Stimulated activated CD4-positive, alpha-beta T cell treated with anti-CD3 and anti-CD28 coated beads, Interleukin-2, amount 100 ng/mL, for 24 hours (primary cell): ENCODE measurements around the gene SWAP70.
"Not testable (repeated sequence)": the region's sequence is repeated elsewhere in the genome, so short reads cannot be mapped to it uniquely, and the experiment has no call there.

Experiments
- DNase-seq, 2 donors: peaks; one replicate each; pipeline ENCODE4 v3.0.0-alpha.2; 2020

SWAP70 gene

GRCh38 chr11:9693801-9694553 is 30.1 kb downstream of the SWAP70 start:
- DNase-seq, result no peak

- not testable (repeated sequence) for DNase-seq
Observed at GRCh38 chr11:9695228-9695627, 31.4 kb downstream of the SWAP70 start.

- no peak for DNase-seq
Observed at GRCh38 chr11:9697766-9698165, 33.9 kb downstream of the SWAP70 start.

GRCh38 chr11:9700105-9700801 is 36.4 kb downstream of the SWAP70 start:
- DNase-seq, result no peak

GRCh38 chr11:9701799-9702198 is 37.9 kb downstream of the SWAP70 start:
- DNase-seq, result no peak

GRCh38 chr11:9703280-9703679 is 39.4 kb downstream of the SWAP70 start:
- DNase-seq, result no peak

GRCh38 chr11:9704037-9704436 is 40.2 kb downstream of the SWAP70 start:
- no peak for DNase-seq

GRCh38 chr11:9704620-9705019 is 40.7 kb downstream of the SWAP70 start:
- no peak for DNase-seq

- not testable (repeated sequence) for DNase-seq
Observed at GRCh38 chr11:9705361-9705760, 41.5 kb downstream of the SWAP70 start.

GRCh38 chr11:9708544-9708943 is 44.7 kb downstream of the SWAP70 start:
- DNase-seq, result no peak

- DNase-seq, result no peak
Observed at GRCh38 chr11:9710223-9710622, 46.3 kb downstream of the SWAP70 start.

- no peak for DNase-seq
Observed at GRCh38 chr11:9710852-9711251, 47.0 kb downstream of the SWAP70 start.

- no peak for DNase-seq
Observed at GRCh38 chr11:9711454-9712307, 47.8 kb downstream of the SWAP70 start.

- no peak for DNase-seq
Observed at GRCh38 chr11:9714272-9714940, 50.5 kb downstream of the SWAP70 start.

GRCh38 chr11:9716275-9717039 is 52.6 kb downstream of the SWAP70 start:
- no peak for DNase-seq

- no peak for DNase-seq
Observed at GRCh38 chr11:9717040-9717357, 53.1 kb downstream of the SWAP70 start.

- DNase-seq, result no peak
Observed at GRCh38 chr11:9717719-9718118, 53.8 kb downstream of the SWAP70 start.

GRCh38 chr11:9718147-9718546 is 54.3 kb downstream of the SWAP70 start:
- DNase-seq, result no peak

GRCh38 chr11:9719566-9720289 is 55.9 kb downstream of the SWAP70 start:
- DNase-seq, result no peak

GRCh38 chr11:9720290-9720630 is 56.4 kb downstream of the SWAP70 start:
- DNase-seq, result no peak

GRCh38 chr11:9722023-9722422 is 58.1 kb downstream of the SWAP70 start:
- no peak for DNase-seq

GRCh38 chr11:9722893-9723292 is 59.0 kb downstream of the SWAP70 start:
- no peak for DNase-seq
